ENCODE data around the gene DOCK1.

- TF ChIP-seq CTCF (IDR thresholded peaks at IDR 0.05) (no peak), EZH2 (IDR thresholded peaks at IDR 0.05) (no peak), EZH2phosphoT487 (IDR thresholded peaks at IDR 0.05) (no peak)
These were observed 569.3 kb downstream of the DOCK1 start for GRCh38 chr10:127474501-127474900.
